Measurements from ENCODE around the gene WHRN. TPM values are rescaled to one million over a fixed set of nuclear protein-coding genes. Genes with fewer than 3 reads are reported as not detected.

Gene WHRN
- total RNA-seq, 4 donors from 2014 or later = 0.82 to 4.1 (median 2.3) TPM

DNA sequence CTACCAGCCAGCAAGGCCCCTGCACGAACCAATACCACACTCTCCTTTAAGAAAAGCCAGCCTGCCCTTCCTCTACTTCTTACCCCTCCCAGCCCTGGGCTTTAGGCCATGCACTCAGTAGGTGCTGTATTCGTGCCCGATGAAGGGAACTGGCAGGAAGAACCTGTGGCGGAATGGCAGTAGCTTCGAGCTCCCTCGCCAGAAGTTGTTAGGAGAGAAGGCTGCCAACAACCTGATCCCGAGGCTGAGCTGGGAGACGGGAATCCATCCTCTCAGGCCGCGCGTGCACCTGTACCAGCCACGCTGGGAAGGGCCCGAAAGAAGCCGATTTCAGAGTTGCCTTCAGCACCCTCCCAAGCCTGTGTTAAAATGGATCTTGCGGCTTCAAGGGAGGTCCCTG, 72.2 kb downstream of the WHRN start:
- TF ChIP-seq, protein P1, sequence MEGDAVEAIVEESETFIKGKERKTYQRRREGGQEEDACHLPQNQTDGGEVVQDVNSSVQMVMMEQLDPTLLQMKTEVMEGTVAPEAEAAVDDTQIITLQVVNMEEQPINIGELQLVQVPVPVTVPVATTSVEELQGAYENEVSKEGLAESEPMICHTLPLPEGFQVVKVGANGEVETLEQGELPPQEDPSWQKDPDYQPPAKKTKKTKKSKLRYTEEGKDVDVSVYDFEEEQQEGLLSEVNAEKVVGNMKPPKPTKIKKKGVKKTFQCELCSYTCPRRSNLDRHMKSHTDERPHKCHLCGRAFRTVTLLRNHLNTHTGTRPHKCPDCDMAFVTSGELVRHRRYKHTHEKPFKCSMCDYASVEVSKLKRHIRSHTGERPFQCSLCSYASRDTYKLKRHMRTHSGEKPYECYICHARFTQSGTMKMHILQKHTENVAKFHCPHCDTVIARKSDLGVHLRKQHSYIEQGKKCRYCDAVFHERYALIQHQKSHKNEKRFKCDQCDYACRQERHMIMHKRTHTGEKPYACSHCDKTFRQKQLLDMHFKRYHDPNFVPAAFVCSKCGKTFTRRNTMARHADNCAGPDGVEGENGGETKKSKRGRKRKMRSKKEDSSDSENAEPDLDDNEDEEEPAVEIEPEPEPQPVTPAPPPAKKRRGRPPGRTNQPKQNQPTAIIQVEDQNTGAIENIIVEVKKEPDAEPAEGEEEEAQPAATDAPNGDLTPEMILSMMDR (IDR thresholded peaks at IDR 0.05; ENCODE audit: low read depth) = no peak

DNA sequence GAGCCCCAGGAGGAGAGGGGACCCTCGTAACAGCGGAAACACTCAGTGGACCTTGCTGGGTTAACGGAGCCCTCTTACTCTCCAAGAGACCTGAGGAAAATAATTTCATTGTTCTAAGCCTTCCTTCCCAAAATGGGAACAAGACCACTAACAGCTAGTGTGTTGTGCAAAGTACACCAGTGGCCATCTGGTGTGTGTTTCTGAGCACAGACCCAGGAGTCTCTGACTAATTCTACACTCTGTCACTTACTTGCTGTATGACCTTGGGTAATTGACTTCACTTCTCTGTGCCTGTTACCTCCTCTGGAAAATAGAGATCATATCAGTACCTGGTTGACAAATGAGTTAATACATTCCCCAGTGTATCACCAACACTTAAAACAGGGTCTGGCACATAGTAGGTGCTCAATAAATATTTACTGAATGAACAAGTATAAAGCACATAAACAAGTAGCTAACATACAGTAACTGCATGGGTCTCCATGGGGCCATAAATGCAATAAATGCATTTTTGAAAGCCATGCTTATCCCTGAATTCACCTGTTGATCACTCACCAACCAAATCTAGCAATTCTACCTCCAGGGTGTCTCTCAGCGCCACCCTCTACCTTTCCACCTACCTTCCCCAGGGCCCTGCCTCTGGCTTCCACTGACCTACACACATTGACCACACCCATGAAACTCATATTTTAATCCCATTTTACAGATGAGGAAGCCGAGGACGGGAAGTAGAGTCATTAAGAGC, 72.8 kb downstream of the WHRN start:
- TF ChIP-seq, protein P1 (IDR thresholded peaks at IDR 0.05; ENCODE audit: low read depth) = no peak

DNA sequence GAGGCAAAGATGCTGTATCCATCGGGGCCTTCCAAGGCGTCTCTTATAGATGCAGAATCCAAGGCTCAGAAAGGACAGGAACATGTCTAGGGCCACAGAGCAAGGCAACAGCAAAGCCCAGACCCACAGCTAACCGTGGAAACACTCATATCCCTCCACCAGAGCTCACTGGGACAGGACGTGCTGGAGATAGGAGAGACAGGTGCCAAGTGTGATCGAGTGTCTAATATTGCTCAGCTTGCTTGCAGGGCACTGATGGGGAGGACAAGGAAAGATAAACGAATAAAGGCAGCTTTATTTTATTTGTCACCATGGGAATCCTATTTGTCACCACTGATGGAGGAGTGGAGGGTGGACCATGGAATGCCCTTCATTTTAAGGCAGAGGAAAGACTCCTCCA, 73.5 kb downstream of the WHRN start:
- TF ChIP-seq, protein P1 (IDR thresholded peaks at IDR 0.05; ENCODE audit: low read depth) = no peak

DNA sequence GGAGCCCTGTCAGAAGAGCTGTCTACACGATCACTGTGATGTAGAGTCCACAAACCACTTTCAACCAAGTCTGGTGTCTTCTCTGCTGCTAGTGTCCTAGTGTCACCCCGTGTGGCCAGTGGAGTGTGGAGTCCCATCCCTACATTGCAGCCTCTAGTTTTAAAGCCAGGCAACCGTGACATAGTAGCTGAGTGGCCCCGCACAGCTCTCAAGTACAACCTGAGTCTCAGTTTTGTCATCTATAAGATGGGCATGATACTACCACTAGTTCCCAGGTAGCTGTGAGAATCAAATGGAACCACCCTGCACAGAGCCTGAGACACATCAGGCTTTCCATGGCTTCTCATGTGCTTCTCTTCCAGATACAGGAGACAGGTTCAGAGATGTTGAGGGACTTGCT, 74.3 kb downstream of the WHRN start:
- TF ChIP-seq, protein P1 (IDR thresholded peaks at IDR 0.05; ENCODE audit: low read depth) = no peak

DNA sequence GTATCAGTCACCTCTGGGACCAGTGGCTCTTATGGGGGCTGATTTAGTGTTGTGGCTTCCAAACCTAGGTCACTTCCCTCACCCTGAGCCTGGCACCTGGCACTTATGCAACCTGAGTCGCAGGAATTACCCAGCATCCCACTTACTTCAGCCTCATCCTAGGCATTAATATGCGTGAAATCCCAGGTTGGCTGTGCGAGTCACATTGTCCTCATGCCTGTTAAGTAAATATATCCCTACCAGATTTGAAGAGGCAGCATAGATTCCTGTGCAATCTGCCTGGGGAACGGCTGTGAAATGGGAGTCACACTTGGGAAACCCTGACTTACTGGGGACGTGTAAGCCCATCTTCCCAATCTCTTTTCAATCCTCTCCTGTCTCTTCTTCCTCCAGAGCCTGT, 74.8 kb downstream of the WHRN start:
- TF ChIP-seq, protein P1 (IDR thresholded peaks at IDR 0.05; ENCODE audit: low read depth) = no peak

DNA sequence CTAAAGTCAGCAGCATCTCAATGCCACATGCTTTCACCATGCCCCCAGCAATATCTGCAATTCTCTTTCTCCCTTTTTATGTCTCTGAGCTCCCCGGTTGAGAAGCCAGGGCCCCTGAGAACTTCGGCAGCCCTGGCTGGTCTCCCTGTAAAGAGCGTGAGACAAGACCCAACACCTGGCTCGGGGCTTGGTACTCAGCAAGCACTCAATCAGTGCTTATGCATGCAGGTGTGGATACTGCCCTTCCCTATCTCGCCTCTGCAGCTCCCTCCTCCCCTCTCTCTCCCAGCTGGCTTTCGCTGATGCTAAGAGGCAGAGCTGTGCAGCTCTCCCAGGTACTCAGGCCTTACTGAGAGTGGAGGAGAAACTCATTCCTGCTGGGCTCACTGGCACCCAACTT, 75.8 kb downstream of the WHRN start:
- TF ChIP-seq, protein P1 (IDR thresholded peaks at IDR 0.05; ENCODE audit: low read depth) = no peak

DNA sequence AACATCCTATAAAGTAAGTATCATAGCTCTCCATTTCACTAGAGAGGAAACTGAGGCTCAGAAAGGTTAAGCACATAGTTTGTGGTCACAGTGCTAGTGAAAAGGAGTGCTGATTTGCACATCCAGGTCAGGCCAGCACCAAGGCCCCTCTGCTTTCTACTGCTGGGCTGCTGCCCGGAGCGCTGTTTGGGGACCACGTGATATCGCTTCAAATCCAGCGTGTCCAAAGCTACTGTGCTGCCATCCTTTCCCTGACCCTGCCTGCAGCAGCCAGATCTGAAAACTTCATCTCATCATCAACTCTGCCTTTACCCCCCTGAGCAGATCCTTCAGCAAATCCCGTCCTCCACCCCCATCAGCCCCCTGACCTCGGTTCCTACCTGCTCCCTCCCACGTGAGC, 76.8 kb downstream of the WHRN start:
- TF ChIP-seq, protein P1 (IDR thresholded peaks at IDR 0.05; ENCODE audit: low read depth) = no peak
